ENCODE results near the gene WDR44. TPM values are rescaled to one million over a fixed set of nuclear protein-coding genes. Genes with fewer than 3 reads are reported as not detected.
"Not testable (repeated sequence)": the region's sequence is repeated elsewhere in the genome, so short reads cannot be mapped to it uniquely, and the experiment has no call there.

The WDR44 gene, protein sequence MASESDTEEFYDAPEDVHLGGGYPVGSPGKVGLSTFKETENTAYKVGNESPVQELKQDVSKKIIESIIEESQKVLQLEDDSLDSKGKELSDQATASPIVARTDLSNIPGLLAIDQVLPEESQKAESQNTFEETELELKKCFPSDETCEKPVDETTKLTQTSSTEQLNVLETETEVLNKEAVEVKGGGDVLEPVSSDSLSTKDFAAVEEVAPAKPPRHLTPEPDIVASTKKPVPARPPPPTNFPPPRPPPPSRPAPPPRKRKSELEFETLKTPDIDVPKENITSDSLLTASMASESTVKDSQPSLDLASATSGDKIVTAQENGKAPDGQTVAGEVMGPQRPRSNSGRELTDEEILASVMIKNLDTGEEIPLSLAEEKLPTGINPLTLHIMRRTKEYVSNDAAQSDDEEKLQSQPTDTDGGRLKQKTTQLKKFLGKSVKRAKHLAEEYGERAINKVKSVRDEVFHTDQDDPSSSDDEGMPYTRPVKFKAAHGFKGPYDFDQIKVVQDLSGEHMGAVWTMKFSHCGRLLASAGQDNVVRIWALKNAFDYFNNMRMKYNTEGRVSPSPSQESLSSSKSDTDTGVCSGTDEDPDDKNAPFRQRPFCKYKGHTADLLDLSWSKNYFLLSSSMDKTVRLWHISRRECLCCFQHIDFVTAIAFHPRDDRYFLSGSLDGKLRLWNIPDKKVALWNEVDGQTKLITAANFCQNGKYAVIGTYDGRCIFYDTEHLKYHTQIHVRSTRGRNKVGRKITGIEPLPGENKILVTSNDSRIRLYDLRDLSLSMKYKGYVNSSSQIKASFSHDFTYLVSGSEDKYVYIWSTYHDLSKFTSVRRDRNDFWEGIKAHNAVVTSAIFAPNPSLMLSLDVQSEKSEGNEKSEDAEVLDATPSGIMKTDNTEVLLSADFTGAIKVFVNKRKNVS
- total RNA-seq = 18.9 TPM

DNA sequence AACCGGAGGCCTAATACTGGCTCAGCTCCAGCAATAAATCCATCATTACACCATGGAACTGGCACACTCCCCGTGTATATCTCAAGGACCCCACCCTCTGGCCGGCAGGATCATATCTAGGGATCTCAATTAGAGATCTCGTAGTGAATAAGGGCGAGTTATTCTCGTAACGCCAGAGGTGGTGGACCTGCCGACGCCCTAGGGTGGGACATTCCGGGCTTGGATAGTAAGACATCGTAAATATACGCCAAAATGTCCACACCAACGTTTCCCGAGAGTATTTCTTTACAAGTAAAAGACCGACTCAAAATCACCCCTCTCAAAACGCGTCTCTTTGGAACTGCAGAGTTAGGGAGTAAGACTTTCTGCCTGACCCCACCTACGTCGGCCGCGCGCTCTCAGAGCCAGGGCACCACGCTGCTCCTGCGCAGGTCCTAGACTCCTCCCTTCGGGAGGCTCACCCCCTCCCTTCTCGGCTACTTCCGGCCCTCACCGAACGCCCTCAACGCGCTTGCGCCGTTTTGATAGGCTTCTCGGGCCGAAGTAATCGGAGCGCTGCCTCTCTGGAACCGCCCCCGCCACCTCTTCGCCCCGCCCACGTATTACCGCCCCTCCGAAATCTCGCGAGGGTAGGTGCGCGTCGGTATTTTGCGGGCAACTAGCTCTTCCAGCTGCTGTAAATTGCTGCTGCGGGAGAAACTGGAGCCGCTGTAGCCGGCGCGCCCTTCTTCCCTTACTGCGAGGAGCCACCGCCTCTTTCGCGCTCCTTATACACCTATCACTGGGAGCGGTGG lies at the start of gene WDR44:
Gene WDR44, plus strand, starts transcription at position 643 of the 794 bp plus-strand sequence. CDS start 398 bp downstream, outside the sequence.
- intact Hi-C loops (cut with DNase I) = no loop called here
- DNase-seq (ENCODE audit: low spot score) (peak; percentile 96), ATAC-seq (peak; percentile 99)

DNA sequence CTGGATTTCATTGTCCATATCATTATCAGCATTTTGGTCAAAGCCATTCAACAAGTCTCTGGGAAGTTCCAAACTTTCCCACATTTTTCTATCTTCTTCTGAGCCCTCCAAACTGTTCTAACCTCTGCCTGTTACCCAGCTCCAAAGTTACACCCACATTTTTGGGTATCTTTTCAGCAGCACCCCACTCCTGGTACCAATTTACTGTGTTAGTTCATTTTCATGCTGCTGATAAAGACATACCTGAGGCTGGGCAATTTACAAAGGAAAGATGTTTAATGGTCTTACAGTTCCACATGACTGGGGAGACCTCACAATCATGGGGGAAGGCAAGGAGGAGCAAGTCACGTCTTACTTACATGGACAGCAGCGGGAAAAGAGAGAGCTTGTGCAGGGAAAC lies 40.1 kb upstream of the WDR44 start:
- DNase-seq (ENCODE audit: low spot score) = not testable (repeated sequence)

DNA sequence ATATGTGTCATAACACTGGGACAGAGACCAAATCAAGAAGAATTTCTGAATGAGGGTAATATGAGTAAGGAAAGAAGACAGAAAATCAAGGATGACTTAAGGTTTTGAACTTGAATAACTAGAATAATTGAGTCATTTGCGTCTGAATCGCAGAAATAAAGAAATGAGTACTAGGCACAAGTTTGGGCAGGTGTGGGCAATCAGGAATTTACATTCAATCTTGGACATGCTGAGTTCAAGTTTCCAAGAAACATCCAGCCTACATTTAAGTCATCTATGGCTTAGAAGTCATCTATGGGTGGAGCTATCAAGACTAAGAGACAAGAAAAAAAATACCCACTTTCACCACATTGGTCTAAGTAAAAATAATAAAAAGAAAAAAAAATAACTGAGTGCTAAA lies 30.4 kb upstream of the WDR44 start:
- no peak for DNase-seq (ENCODE audit: low spot score)
- ATAC-seq = no peak
- intact Hi-C loops (cut with DNase I) = no loop called here

More for the DNA sequence above, 40.1 kb upstream of the WDR44 start:
- intact Hi-C loops (cut with DNase I); ATAC-seq: not testable (repeated sequence)

DNA sequence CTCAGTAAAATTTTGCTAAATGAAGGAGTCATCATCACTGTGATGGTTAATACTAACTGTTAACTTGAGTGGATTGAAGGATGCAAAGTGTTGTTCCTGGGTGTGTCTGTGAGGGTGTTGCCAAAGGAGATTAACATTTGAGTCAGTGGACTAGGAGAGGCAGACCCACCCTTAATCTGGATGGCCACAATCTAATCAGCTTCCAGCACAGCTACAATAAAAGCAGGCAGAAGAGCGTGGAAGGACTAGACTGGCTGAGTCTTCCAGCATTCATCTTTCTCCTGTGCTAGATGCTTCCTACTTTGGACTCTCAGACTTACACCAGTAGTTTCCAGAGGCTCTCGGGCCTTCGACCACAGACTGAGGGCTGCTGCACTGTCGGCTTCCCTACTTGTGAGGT lies 21.3 kb upstream of the WDR44 start:
- intact Hi-C loops (cut with DNase I) = no loop called here
- DNase-seq (ENCODE audit: low spot score) = no peak
- ATAC-seq = no peak

DNA sequence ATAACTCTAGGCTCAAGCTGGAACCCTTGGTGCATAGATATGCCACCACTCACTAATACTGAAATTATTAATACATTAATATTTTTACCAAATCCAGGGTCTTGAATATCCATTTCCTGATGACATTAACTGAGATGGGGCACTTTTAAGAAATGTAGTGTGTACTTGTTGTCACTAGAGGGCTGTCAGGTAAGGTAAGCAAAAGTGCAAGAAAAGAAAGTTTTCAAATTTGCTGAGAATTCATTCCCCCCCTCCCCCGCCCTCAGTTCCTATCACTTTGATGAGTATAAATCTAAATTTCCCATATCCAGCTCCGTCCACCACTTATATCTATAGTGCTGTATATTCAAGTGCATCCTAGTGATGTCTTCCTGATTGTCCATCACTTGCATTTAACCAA lies 20.5 kb upstream of the WDR44 start:
- intact Hi-C loops (cut with DNase I) = no loop called here
- no peak for ATAC-seq
- DNase-seq (ENCODE audit: low spot score) = no peak

DNA sequence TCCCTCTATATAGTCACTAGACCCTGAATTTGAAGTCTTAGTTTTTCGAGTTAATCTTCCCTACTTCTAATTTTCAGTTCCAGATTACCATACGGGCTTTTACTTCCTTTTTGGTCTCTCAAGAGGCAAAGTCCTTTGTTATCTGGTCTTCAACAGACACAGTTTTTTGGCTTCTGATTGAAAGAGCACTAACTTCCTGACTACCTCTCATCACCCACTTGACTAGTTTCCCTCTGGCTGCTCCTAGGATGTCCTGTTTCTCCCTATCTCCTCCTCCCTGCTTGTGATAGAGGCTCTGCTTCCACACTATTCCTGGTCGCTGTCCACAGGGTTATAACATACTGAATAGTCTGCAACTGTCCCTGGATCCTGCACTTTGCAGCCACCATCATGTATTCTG lies 16.7 kb upstream of the WDR44 start:
- intact Hi-C loops (cut with DNase I) = no loop called here

DNA sequence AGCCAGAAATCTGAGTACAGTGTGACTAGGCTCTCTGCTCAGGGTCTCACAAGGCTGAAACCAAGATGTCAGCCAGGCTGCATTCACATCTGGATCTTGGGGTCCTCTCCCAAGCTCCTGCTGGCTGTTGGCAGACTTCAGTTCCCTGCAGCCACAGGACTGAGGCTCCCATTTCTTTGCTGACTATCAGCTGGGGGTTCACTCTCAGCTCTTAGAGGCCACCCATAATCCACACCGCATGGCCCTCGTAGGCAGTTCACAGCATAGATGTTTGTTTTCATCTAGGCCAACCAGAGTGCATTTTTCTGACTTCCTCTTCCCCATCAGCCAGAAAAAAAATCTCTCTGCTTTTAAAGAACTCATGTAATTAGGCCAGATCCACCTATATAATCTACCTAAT lies 8.2 kb upstream of the WDR44 start:
- DNase-seq (ENCODE audit: low spot score) (no peak), ATAC-seq (no peak)
- intact Hi-C loops (cut with DNase I) = no loop called here

More for the DNA sequence above, 16.7 kb upstream of the WDR44 start:
- DNase-seq (ENCODE audit: low spot score) (no peak), ATAC-seq (no peak)

DNA sequence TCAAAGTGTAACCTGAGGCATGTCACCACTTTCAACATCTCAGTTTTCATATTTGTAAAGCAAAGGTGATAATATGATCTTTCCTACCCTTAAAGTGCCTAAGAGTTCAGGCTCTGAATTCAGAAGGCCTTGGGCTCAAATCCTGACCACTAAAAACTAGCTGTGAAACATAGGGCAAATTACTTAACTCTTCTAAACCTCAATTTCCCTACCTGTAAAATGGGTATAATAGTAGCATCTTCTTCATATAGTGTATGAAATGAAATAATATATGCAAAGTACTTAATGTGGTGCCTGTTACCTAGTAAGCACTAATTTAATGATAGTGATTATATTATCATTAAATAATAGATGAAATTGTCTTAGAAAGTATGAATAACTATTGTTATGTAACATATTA lies 7.0 kb upstream of the WDR44 start:
- DNase-seq (ENCODE audit: low spot score) = no peak
- no peak for ATAC-seq
- intact Hi-C loops (cut with DNase I) = no loop called here

DNA sequence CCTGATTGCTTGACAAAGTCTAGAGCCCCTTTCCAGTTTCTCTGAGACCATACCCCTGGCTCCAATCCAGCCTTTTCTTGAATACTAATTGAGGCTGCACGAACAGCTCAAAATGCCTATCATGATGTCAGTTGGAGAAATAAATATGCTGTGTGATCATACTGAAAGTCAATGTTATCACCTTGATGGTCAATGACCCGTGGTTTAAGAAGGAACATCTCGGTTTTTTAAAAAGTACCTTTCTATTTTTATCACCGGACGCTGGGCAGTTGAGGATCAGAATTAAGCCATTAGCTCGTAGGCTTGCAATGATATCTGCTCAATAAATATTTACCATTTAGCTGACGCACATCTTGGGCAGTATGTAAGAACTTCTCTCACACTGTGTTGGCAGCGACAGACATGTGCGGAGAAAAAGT lies 852 bp upstream of the WDR44 start:
- ATAC-seq (no peak), DNase-seq (ENCODE audit: low spot score) (no peak)
- intact Hi-C loops (cut with DNase I) = no loop called here

DNA sequence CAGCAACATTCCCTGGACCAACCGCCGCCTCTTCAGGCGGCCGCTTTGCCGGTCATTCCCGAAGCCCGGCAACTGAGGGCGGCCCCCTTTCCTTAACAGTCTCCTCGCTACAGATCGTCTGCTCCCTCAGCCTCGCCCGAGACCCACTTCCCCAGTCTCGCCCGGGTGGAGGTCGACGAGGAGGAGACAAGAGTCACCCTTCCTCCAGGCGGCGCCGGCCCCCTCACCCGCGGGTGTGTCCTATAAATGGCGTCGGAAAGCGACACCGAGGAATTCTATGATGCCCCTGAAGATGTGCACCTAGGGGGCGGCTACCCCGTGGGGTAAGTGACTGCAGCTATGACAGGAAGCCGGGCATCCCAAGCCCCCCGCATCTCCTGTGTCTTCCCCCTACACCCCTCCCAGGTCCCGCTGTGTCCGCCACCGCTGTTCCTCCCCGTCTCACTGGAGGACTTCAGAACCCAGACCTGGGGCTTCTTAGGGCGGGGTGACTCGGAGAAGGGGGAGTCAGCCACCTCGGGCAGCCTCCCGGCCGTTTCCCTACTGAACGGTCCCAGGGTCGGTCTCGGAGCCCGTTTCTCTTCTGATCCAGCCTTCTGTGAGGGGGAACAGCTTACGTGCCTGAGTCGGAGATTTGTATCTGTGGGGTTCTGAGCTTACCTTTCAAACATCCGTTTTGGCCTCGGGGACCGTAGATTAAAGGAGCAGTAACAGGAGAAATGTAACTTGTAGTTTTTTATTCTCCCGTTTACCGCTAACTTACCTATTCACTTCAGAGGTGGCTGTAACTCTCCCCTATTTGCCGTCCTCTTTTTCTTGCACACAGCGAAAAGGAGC lies 570 bp downstream of the WDR44 start:
- DNase-seq (ENCODE audit: low spot score) (peak; percentile 74), ATAC-seq (peak; percentile 55)
- intact Hi-C loops (cut with DNase I) = no loop called here

DNA sequence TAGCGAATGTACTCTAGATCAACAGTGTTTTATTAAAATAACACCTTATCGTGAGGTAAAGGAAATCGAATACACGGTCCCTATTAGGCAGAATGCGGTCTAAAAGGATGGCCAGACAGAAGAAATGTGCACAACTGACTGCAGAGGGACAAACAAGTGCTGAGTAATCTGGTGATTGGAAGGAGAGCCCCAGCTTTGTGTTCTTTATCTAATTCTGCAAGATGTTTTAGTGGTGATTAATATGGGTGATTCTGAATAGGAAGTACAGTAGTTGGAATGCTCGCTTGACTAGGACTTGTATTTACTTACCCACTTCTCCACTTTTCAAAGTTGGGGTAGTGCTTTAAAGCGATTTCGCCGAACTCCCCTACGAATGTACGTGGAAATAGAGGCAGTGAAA lies 1.2 kb downstream of the WDR44 start:
- ATAC-seq = no peak
- DNase-seq (ENCODE audit: low spot score) = no peak
- intact Hi-C loops (cut with DNase I) = no loop called here

DNA sequence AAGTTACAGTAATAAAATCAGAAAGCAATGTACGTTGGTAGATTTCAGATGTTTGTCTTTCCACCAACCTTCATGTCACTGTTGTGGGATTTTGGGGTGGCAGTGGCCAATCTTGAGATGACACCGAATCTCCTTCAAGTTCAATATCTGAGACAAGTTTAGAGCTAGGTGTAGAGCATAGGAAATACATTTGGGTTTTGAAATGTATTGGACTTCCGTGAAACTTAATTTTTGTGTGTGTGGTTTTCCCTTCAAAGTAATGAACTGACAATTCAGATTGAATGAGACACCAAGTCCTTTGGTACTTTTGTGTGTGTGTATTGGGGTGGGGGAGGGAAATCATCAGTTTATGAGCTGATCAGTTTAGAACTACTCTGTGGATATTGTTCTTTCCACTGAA lies 1.8 kb downstream of the WDR44 start:
- intact Hi-C loops (cut with DNase I) = no loop called here

DNA sequence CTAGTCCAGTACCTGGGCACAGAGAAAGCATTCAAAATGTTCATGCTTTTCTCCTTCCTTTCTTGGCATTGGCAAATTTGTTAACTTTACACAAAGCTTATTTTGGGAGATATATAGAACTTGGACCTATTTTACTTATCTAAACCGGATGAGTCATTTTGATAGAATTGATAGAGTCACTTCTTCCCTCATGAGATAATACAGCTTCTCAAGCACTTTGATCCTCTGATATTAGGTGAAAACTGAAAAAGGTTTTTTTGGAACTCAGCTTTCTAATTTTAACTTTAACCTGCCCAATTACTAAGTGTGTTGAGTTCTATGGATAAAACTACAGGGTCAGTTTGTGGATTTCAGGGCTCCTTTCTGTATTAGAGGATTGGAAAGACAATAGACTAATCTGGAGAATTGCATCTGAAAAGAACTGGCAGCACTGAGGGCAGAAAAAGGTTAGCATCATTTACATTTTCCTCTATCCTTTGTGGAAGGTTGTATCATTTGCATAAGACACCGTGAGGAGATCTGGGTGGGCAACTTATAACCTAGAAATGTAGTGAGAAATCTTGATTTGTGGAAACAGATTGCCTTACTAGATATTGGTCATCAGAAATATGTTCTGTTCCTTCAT lies 2.4 kb downstream of the WDR44 start:
- ATAC-seq (no peak), DNase-seq (ENCODE audit: low spot score) (no peak)
- intact Hi-C loops (cut with DNase I) = no loop called here

More for the DNA sequence above, 1.8 kb downstream of the WDR44 start:
- no peak for DNase-seq (ENCODE audit: low spot score)
- no peak for ATAC-seq

DNA sequence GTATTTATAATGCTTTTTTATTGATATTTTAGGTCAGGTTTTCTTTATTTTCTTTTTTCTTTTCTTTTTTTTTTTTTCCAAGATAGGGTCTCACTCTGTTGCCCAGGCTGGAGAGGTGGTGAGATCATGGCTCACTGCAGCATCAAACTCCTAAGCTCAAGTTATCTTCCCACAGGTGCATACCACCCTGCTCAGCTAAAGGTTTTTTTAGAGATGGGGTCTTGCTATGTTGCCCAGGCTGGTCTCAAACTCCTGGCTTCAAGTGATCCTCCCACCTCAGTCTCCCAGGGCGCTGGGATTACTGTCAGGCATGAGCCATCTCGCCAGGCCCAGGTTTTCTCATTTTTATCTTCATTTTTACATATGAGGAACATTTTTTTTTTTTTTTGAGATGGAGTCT lies 3.3 kb downstream of the WDR44 start:
- intact Hi-C loops (cut with DNase I) = no loop called here
- DNase-seq (ENCODE audit: low spot score) = no peak
- ATAC-seq = no peak

DNA sequence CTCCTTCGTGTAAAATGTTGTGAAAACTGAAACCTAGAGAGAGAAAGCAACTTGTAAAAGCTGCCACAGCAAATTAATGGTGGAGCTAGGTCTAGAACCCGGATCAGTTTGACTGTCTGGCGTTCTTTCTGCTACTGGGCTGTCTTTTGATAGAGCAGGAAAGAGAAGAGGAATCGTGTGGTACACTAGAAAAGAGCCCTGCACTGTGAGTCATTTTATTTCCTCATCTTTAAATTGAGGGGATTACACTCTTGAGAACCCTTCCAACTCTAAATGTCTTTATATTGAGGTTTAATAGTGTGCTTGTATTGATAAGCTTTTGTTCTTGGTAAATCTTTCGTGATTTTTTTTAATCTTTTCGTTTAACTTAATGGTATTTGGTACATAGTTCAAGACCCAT lies 4.3 kb downstream of the WDR44 start:
- ATAC-seq (no peak), DNase-seq (ENCODE audit: low spot score) (no peak)
- intact Hi-C loops (cut with DNase I) = no loop called here

DNA sequence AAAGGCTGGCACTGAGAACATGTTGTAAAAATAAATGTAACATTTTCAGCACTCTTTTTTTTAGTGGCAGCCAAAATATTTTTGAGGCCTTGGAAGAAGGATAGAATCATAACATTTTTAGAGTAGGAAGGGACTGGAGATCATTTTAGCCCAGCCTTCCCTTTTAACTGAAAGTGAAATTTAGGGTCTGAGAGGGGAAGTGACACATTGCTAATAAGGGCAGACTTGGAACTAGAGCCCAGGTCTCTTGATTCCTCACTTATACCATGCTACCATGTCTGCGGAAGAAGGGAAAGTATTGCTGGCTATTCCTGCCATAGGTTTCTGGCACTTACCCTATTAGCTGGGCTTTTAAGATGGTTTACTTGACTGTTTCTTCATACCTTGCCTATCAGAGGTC lies 4.8 kb downstream of the WDR44 start:
- ATAC-seq (no peak), DNase-seq (ENCODE audit: low spot score) (no peak)
- intact Hi-C loops (cut with DNase I) = no loop called here

DNA sequence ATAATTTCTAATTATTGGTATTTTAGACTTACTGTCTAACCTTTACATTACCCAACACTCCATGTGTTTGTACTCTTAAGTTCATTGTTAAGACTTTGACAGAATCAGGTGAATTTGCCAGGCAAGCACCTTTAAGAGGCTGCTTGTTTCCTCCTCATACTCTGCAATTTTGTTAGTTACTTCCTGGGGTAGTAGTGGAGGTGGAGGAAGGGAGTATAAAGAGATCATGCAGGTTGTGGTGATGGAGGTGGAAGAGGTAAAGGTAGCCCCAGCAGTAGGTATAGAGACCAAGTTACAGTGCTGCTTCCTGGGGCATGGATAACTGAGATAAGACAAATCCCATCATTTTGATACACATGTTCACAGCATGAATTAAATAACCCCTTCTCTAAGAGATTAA lies 6.7 kb downstream of the WDR44 start:
- intact Hi-C loops (cut with DNase I) = no loop called here
- ATAC-seq (no peak), DNase-seq (ENCODE audit: low spot score) (no peak)
